ENCODE results near the gene LYPLAL1. TPM values are rescaled to one million over a fixed set of nuclear protein-coding genes. Genes with fewer than 3 reads are reported as not detected.

LYPLAL1 gene
- total and polyA plus RNA-seq, 8 donors, result 14.8 to 37.9 (median 22.2) TPM

- Histone ChIP-seq H3K4me3 (peak overlapping the region; percentile 62 to 86 (median 73)), H3K4me1 (peaks cover 7 to 49% (median 25%) of the 10 kb centered on the region in 3 donors), H3K27me3 (no peaks in the 10 kb centered on the region), H3K9me3 (no peaks in the 10 kb centered on the region), H3K27ac (peak overlapping the region; percentile 69 to 96 (median 82)), H3K36me3 (no peaks in the 10 kb centered on the region)
- TF ChIP-seq CTCF (IDR thresholded peaks at IDR 0.05), result no peak
- ATAC-seq (no peak), FAIRE-seq (no peak), DNase-seq (no peak)
- WGBS, 2 donors, result 27 to 28% methylated on average over 6 of the region's 6 CpGs
- intact Hi-C loops (cut with DNase I), result no loop called here
Measured at GRCh38 chr1:219173434-219173757, 282 bp upstream of the LYPLAL1 start.

GRCh38 chr1:219174460-219175211 is 958 bp downstream of the LYPLAL1 start:
- intact Hi-C loops (cut with DNase I), result no loop called here
- Histone ChIP-seq H3K27me3 (no peaks in the 10 kb centered on the region), H3K27ac (peak overlapping the region; percentile 69 to 96 (median 82)), H3K4me3 (peak overlapping the region; percentile 62 to 86 (median 73)), H3K36me3 (peaks cover 0 to under 1% (median 0%) of the 10 kb centered on the region in 3 donors), H3K9me3 (no peaks in the 10 kb centered on the region), H3K4me1 (peaks cover 7 to 58% (median 34%) of the 10 kb centered on the region in 3 donors)
- ATAC-seq (peak; percentile 51 to 68 (median 60)), DNase-seq (peak in 3 of 6 donors; percentile 13 to 59 (median 49)), FAIRE-seq (no peak)
- 2 to 8% methylated on average over 11 of the region's 11 CpGs for WGBS, 2 donors
- TF ChIP-seq CTCF (IDR thresholded peaks at IDR 0.05), result no peak

- WGBS, 2 donors, result 12 to 26% methylated on average over 3 of the region's 3 CpGs
- peak; percentile 2 to 29 (median 7) for ATAC-seq
- intact Hi-C loops (cut with DNase I), result no loop called here
- Histone ChIP-seq H3K9me3 (no peaks in the 10 kb centered on the region), H3K4me1 (peaks cover 7 to 58% (median 34%) of the 10 kb centered on the region in 3 donors), H3K36me3 (peaks cover 0 to 6% (median 0%) of the 10 kb centered on the region in 3 donors), H3K27ac (peak overlapping the region; percentile 69 to 96 (median 82)), H3K4me3 (peak overlapping the region; percentile 62 to 86 (median 73)), H3K27me3 (no peaks in the 10 kb centered on the region)
- no peak for DNase-seq
- no peak for TF ChIP-seq CTCF (IDR thresholded peaks at IDR 0.05)
- FAIRE-seq, result no peak
Measured at GRCh38 chr1:219175212-219175564, 1.5 kb downstream of the LYPLAL1 start.

GRCh38 chr1:219176168-219176567 is 2.5 kb downstream of the LYPLAL1 start:
- peaks cover 6 to 54% (median 34%) of the 10 kb centered on the region in 3 donors for H3K4me1 ChIP-seq
- H3K4me3 ChIP-seq, result no peak overlapping the region
- H3K27me3 ChIP-seq, result no peaks in the 10 kb centered on the region
- WGBS, 2 donors, result 78 to 86% methylated on average over 4 of the region's 4 CpGs
- no peaks in the 10 kb centered on the region for H3K9me3 ChIP-seq
- no peak for ATAC-seq
- H3K36me3 ChIP-seq, result peaks cover 0 to 11% (median 0%) of the 10 kb centered on the region in 3 donors
- no peak for TF ChIP-seq CTCF (IDR thresholded peaks at IDR 0.05)
- no peak for DNase-seq
- no peak for FAIRE-seq
- peak overlapping the region in 1 of 4 donors; percentile 96 for H3K27ac ChIP-seq
- intact Hi-C loops (cut with DNase I), result no loop called here

- ATAC-seq (no peak), FAIRE-seq (no peak), DNase-seq (no peak)
- H3K4me3 ChIP-seq, result no peak overlapping the region
- H3K9me3 ChIP-seq, result no peaks in the 10 kb centered on the region
- peaks cover 0 to 11% (median 0%) of the 10 kb centered on the region in 3 donors for H3K36me3 ChIP-seq
- WGBS, 2 donors, result 57 to 61% methylated on average over 3 of the region's 3 CpGs
- no peak for TF ChIP-seq CTCF (IDR thresholded peaks at IDR 0.05)
- no peak overlapping the region for H3K27ac ChIP-seq
- intact Hi-C loops (cut with DNase I), result no loop called here
- H3K4me1 ChIP-seq, result peaks cover 0 to 44% (median 34%) of the 10 kb centered on the region in 3 donors
- H3K27me3 ChIP-seq, result no peaks in the 10 kb centered on the region
Measured at GRCh38 chr1:219177363-219177762, 3.7 kb downstream of the LYPLAL1 start.

Measured in pancreas (tissue), 10 donors.